Uterus (tissue), 4 donors: Measurements from ENCODE around the gene ATP5PB. TPM values are rescaled to one million over a fixed set of nuclear protein-coding genes. Genes with fewer than 3 reads are reported as not detected.

Experiments used
- DNase-seq, 2 donors: peaks; one replicate each; pipeline ENCODE4 v3.0.0-alpha.2; 2019 to 2020
- H3K27ac ChIP-seq, 2 donors: fragments of 200-600 bp; sonication (generic); 1 replicate in 1 of 2; 2 replicates in 1 of 2; pipeline ENCODE4 v1.5.1; 2016 to 2018
- H3K27me3 ChIP-seq, 2 donors: fragments of 200-600 bp; sonication (generic); one replicate each; pipeline ENCODE4 v1.5.1; 2018 to 2019; ENCODE audit warnings: control low read depth in 1 of 2
- H3K36me3 ChIP-seq, 2 donors: fragments of 200-600 bp; sonication (generic); one replicate each; pipeline ENCODE4 v1.5.1; 2019; ENCODE audit warnings: control low read depth in 1 of 2
- H3K4me1 ChIP-seq, 2 donors: fragments of 200-600 bp; sonication (generic); one replicate each; pipeline ENCODE4 v1.5.1; 2018 to 2019; ENCODE audit warnings: control low read depth in 1 of 2
- H3K4me3 ChIP-seq, 2 donors: fragments of 200-600 bp; sonication (generic); 1 replicate in 1 of 2; 2 replicates in 1 of 2; pipeline ENCODE4 v1.5.1; 2018 to 2019; ENCODE audit warnings: mild to moderate bottlenecking in 1 of 2
- H3K9me3 ChIP-seq, 2 donors: fragments of 200-600 bp; sonication (generic); one replicate each; pipeline ENCODE4 v1.5.1; 2019; ENCODE audit warnings: control low read depth in 1 of 2
- POLR2A ChIP-seq, 2 donors: fragments of 450-650 bp; IDR thresholded peaks; one replicate each; pipeline ENCODE4 v1.6.1; 2016; ENCODE audit warnings: antibody characterized with exemption in 2 of 2, mild to moderate bottlenecking in 1 of 2, moderate library complexity in 1 of 2
- intact Hi-C: fragments of 100-400 bp; cut with DNase I; formaldehyde crosslinking; loops from one replicate; pipeline ENCODE4 v1.15.1; 2023; ENCODE audit warnings: low total_unique reads
- small RNA-seq: library from RNA; depleted of rRNA; stranded (forward); fragments of <200 nt; gene quantifications from one replicate; pipeline ENCODE3, GENCODE V24; 2016
- total RNA-seq, 4 donors: library from RNA; depleted of rRNA in 3 of 4; stranded (reverse); fragments of >200 nt in 3 of 4; gene quantifications; one replicate each; pipeline versions ENCODE4 v1.1.0 to v1.2.4, GENCODE V29; 2014 to 2023
- TF ChIP-seq, protein P1 (sequence below), 4 experiments: fragments of 200-600 bp in 2 of 4; fragments of 450-650 bp in 2 of 4; sonication (generic) in 2 of 4; IDR thresholded peaks; one replicate each; pipeline ENCODE4 v1.5.1; 2016 to 2019; ENCODE audit warnings: antibody characterized with exemption in 4 of 4, mild to moderate bottlenecking in 2 of 4, moderate library complexity in 1 of 4
- donor health status: DM: yes; HTN: yes; CAD: no.

The ATP5PB gene
- total RNA-seq, 4 donors from 2014 or later, result 151 to 184 (median 161) TPM

DNA sequence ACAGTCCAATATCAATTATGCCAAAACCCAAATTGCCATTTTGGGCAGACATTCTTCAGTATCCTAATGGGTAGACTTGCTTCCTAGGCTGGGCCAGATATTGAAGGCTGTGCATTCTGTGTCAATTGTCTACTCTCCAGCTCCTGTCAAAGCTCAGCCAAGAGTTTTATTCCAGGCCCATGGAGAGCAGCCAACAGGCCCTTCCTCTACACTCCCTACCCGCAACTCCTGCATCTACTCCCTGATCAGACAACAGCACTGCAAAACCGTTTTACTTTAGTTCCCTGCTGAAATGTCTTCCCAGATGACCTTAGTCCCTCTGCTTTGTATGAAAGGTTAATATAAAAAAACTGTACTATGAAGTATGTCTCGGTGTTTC is 60.7 kb downstream of the ATP5PB start:
- no peaks in the 10 kb centered on the region for H3K9me3 ChIP-seq
- no peak overlapping the region for H3K4me3 ChIP-seq
- intact Hi-C loops, result loop anchor here (5.0 kb wide), 1 partner anchor 232 kb away; no protein-coding TSS in a partner anchor
- no peak for TF ChIP-seq POLR2A (IDR thresholded peaks at IDR 0.05)
- TF ChIP-seq, protein P1, sequence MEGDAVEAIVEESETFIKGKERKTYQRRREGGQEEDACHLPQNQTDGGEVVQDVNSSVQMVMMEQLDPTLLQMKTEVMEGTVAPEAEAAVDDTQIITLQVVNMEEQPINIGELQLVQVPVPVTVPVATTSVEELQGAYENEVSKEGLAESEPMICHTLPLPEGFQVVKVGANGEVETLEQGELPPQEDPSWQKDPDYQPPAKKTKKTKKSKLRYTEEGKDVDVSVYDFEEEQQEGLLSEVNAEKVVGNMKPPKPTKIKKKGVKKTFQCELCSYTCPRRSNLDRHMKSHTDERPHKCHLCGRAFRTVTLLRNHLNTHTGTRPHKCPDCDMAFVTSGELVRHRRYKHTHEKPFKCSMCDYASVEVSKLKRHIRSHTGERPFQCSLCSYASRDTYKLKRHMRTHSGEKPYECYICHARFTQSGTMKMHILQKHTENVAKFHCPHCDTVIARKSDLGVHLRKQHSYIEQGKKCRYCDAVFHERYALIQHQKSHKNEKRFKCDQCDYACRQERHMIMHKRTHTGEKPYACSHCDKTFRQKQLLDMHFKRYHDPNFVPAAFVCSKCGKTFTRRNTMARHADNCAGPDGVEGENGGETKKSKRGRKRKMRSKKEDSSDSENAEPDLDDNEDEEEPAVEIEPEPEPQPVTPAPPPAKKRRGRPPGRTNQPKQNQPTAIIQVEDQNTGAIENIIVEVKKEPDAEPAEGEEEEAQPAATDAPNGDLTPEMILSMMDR (IDR thresholded peaks at IDR 0.05), result no peak
- H3K27ac ChIP-seq, result peak overlapping the region; percentile 93 to 96
- no peaks in the 10 kb centered on the region for H3K36me3 ChIP-seq
- peaks cover 0 to 19% of the 10 kb centered on the region in 2 donors for H3K4me1 ChIP-seq
- peak; percentile 64 to 66 for DNase-seq
- H3K27me3 ChIP-seq, result no peaks in the 10 kb centered on the region

DNA sequence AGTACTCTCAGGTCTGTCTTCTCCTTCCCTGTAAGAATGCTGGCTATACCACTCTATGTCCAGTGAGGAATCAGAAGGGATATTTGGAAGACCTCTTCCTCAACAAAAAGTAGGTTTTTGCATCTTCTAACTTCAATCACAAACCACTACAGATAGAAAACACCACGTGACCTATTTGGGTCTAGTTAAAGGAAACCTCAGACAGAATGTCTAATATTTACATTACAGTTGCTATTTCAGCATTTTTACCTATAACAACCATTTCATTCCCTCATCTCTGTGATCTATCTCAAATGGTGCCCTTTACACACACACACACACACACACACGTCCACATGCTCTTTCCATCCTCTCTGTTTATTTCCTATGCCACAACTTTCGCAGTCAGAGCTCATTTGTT is 62.1 kb downstream of the ATP5PB start:
- no peak for DNase-seq
- intact Hi-C loops, result no loop called here
- H3K27ac ChIP-seq, result peak overlapping the region; percentile 93 to 96
- no peaks in the 10 kb centered on the region for H3K9me3 ChIP-seq
- peaks cover 0 to 29% of the 10 kb centered on the region in 2 donors for H3K4me1 ChIP-seq
- H3K36me3 ChIP-seq, result no peaks in the 10 kb centered on the region
- H3K27me3 ChIP-seq, result no peaks in the 10 kb centered on the region
- H3K4me3 ChIP-seq, result no peak overlapping the region
- no peak for TF ChIP-seq POLR2A (IDR thresholded peaks at IDR 0.05)
- TF ChIP-seq, protein P1 (IDR thresholded peaks at IDR 0.05), result no peak

Small RNA genes within 50 kb of the gene (small RNA-seq; reads per million reads assigned to genes)
- gene RF00019 (not detected), gene RNU6-792P (not detected)

Other genes with a start within 250 kb of the ATP5PB start
- 10 to 100 TPM in 1 of 4 donors, 1 to 10 TPM in 3; 2.3 to 25.9 (median 8.0) TPM for gene DENND2D, start 248.8 kb upstream of the ATP5PB start, total RNA-seq
- under 1 TPM in 2 of 4 donors, not detected in 2; 0.69 to 0.77 TPM for gene CHI3L2, start 221.8 kb upstream of the ATP5PB start, total RNA-seq
- gene CHIA, start 158.6 kb upstream of the ATP5PB start, total RNA-seq, result under 1 TPM in 1 of 4 donors, not detected in 3; 0.14 TPM
- 10 to 100 TPM in 1 of 4 donors, 1 to 10 TPM in 2, not detected in 1; 1.3 to 12.4 (median 7.3) TPM for gene OVGP1, start 21.7 kb upstream of the ATP5PB start, total RNA-seq
- 10 to 100 TPM in 2 of 4 donors, 1 to 10 TPM in 1, under 1 TPM in 1; 0.59 to 31.0 (median 17.1) TPM for gene WDR77, start 208 bp upstream of the ATP5PB start, total RNA-seq
- gene C1orf162, start 24.5 kb downstream of the ATP5PB start, total RNA-seq, result 10 to 100 TPM in 2 of 4 donors, 1 to 10 TPM in 2; 1.1 to 16.8 (median 10.3) TPM
- 10 to 100 TPM in 1 of 4 donors, 1 to 10 TPM in 1, under 1 TPM in 2; 0.59 to 13.6 (median 1.7) TPM for gene ADORA3, start 54.2 kb downstream of the ATP5PB start, total RNA-seq
- 1 to 10 TPM in 1 of 4 donors, under 1 TPM in 1, not detected in 2; 0.95 to 7.1 TPM for gene TMIGD3, start 54.2 kb downstream of the ATP5PB start, total RNA-seq
- 10 to 100 TPM; 47.6 to 94.8 (median 60.2) TPM for gene RAP1A, start 170.3 kb downstream of the ATP5PB start, total RNA-seq